SU-DHL-6 (cell line): ENCODE results near the gene APOL3.

Source experiments
- H2AFZ ChIP-seq: fragments of 200-600 bp; sonication (generic); 2 replicates; pipeline ENCODE4 v1.6.1; 2014; ENCODE audit warnings: low read depth, mild to moderate bottlenecking, moderate library complexity, mixed read lengths, antibody characterized with exemption, low read length; ENCODE audit not compliant: severe bottlenecking
- H3F3A ChIP-seq: fragments of 200-600 bp; shearing (Covaris generic); 2 replicates; pipeline ENCODE4 v1.6.0; 2016; ENCODE audit warnings: antibody characterized with exemption, mild to moderate bottlenecking; ENCODE audit not compliant: insufficient read depth
- H3K27ac ChIP-seq: fragments of 200-600 bp; sonication (generic); 2 replicates; pipeline ENCODE4 v1.5.1; 2016; ENCODE audit warnings: low read depth, mild to moderate bottlenecking, low read length, moderate library complexity, mixed read lengths
- H3K27me3 ChIP-seq: fragments of 200-600 bp; sonication (generic), shearing (Covaris generic); 2 replicates; pipeline ENCODE4 v1.6.0; 2014; ENCODE audit warnings: mild to moderate bottlenecking, low read length
- H3K36me3 ChIP-seq: fragments of 200-600 bp; sonication (generic); 2 replicates; pipeline ENCODE4 v1.6.1; 2014; ENCODE audit warnings: mild to moderate bottlenecking, low read length, mixed read lengths
- H3K4me2 ChIP-seq: fragments of 300-600, 200-600 bp; shearing (Covaris generic), sonication (generic); 2 replicates; pipeline ENCODE4 v1.6.0; 2014; ENCODE audit warnings: low read length, low read depth, mild to moderate bottlenecking; ENCODE audit not compliant: poor library complexity, severe bottlenecking
- H3K4me3 ChIP-seq: fragments of 200-600 bp; sonication (generic); 2 replicates; pipeline ENCODE4 v1.5.1; 2014; ENCODE audit warnings: antibody characterized with exemption, low read length, mild to moderate bottlenecking, mixed read lengths; ENCODE audit not compliant: insufficient read depth, poor library complexity, severe bottlenecking
- H3K79me2 ChIP-seq: fragments of 200-600 bp; sonication (generic); 2 replicates; pipeline ENCODE4 v1.6.1; 2014; ENCODE audit warnings: mild to moderate bottlenecking, low read length, moderate library complexity; ENCODE audit not compliant: insufficient read depth
- H3K9ac ChIP-seq: fragments of 200-600 bp; sonication (generic); 2 replicates; pipeline ENCODE4 v1.7.0; 2014; ENCODE audit warnings: mild to moderate bottlenecking, low read length
- H3K9me2 ChIP-seq: fragments of 200-600 bp; sonication (generic); replicated peaks from 2 replicates; pipeline ENCODE4 v1.6.1; 2014; ENCODE audit warnings: low read length; ENCODE audit not compliant: insufficient read depth
- H3K9me3 ChIP-seq: fragments of 200-600 bp; sonication (generic); 2 replicates; pipeline ENCODE4 v1.6.1; 2014; ENCODE audit warnings: low read length, mixed read lengths; ENCODE audit not compliant: insufficient read depth
- H4K20me1 ChIP-seq: fragments of 200-600 bp; sonication (generic); 2 replicates; pipeline ENCODE4 v1.6.1; 2014; ENCODE audit warnings: low read depth, mild to moderate bottlenecking, antibody characterized with exemption, low read length, moderate library complexity, mixed read lengths
- CTCF ChIP-seq: fragments of 200-600 bp; sonication (generic); IDR thresholded peaks from one replicate; pipeline ENCODE4 v1.5.1; 2017; ENCODE audit warnings: antibody characterized with exemption, mild to moderate bottlenecking, low read length, moderate library complexity; ENCODE audit not compliant: insufficient read depth, poor library complexity, severe bottlenecking
- EZH2phosphoT487 ChIP-seq: fragments of 200-600 bp; sonication (generic), shearing (Covaris generic); conservative IDR thresholded peaks from 2 replicates; pipeline ENCODE4 v1.6.1; 2018; ENCODE audit warnings: mild to moderate bottlenecking, antibody characterized with exemption, low read length, moderate library complexity, mixed read lengths

Gene APOL3

DNA sequence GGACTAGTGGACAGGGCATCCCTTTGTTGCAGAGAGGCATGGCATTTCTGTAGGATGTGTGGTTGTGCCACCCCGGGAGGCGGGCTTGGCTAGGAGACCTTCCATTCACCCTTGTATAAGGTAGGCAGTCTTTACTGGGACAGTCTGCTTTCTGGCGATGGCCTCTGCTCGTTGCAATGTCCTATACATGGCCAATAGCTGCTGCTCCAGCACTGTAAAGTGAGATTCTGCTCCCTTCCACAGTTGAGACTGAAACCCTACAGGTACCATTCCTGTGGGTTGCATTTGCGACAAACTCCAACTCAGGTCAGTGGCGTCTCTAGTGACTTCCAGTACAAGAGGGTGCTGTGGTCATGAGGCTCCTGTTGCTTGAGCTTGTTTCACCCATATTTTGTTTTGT, 20.4 kb upstream of the APOL3 start:
- H3K9ac ChIP-seq, result no peak overlapping the region
- H3K9me3 ChIP-seq, result no peaks in the 10 kb centered on the region
- no peak overlapping the region for H3K4me3 ChIP-seq
- H3F3A ChIP-seq, result no peaks in the 10 kb centered on the region
- no peak overlapping the region for H2AFZ ChIP-seq
- H3K36me3 ChIP-seq, result no peaks in the 10 kb centered on the region
- no peaks in the 10 kb centered on the region for H4K20me1 ChIP-seq
- H3K9me2 ChIP-seq, result no peaks in the 10 kb centered on the region
- no peak overlapping the region for H3K27ac ChIP-seq
- no peak overlapping the region for H3K4me2 ChIP-seq
- TF ChIP-seq CTCF (no peak), EZH2phosphoT487 (no peak)
- H3K79me2 ChIP-seq, result no peaks in the 10 kb centered on the region
- H3K27me3 ChIP-seq, result no peaks in the 10 kb centered on the region

DNA sequence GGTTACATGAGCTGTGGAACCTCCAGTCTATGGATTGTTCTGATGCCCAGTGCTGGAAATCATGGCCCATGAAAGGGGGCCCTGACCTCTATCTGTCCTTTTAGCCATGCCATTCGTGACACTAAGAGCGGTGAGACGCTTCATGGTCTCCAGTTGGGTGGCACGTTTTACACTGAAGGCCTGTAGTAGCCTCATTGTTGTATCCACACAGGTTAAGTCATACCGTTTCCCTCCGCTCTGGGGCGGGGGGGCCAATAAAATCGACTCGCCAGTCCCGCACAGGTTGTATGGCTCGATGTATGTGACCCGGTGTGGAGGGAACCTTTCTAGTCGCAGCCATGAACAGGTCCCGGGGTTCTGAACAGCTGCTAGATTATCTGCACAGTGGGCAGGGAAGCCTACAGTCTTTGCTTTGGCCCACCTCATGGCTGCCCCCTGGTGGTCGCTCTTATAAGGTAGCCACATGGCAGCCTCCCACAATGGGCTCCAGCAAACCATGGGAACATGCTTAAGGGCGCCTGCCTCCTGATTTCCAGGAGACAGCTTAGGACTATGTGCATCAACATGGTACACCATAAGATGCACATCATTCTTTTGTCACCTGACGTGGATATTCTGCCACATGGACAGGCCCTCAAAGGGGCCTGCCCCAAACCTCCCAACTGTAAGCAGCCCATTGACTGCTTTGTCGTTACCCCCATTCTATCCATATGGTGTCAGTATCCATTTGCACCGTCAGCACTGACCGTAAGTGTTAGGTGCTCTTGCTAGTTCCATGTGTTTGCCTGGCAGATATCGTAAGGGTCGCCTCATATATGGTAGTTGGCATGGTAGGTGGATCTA, 19.7 kb upstream of the APOL3 start:
- Histone ChIP-seq H3K9ac (no peak overlapping the region), H3K79me2 (no peaks in the 10 kb centered on the region), H2AFZ (no peak overlapping the region), H3K36me3 (no peaks in the 10 kb centered on the region), H4K20me1 (no peaks in the 10 kb centered on the region), H3K4me2 (no peak overlapping the region), H3K27me3 (no peaks in the 10 kb centered on the region), H3F3A (no peaks in the 10 kb centered on the region), H3K4me3 (no peak overlapping the region), H3K9me3 (no peaks in the 10 kb centered on the region), H3K9me2 (no peaks in the 10 kb centered on the region), H3K27ac (no peak overlapping the region)
- TF ChIP-seq CTCF (peak; percentile 62), EZH2phosphoT487 (no peak)

- no peaks in the 10 kb centered on the region for H3K9me2 ChIP-seq
- TF ChIP-seq EZH2phosphoT487 (no peak), CTCF (no peak)
These were observed 16.6 kb upstream of the APOL3 start for GRCh38 chr22:36177160-36177559.

More at GRCh38 chr22:36177160-36177559, 16.6 kb upstream of the APOL3 start:
- Histone ChIP-seq H4K20me1 (no peaks in the 10 kb centered on the region), H3K27me3 (no peaks in the 10 kb centered on the region), H3K27ac (no peak overlapping the region), H3K79me2 (no peaks in the 10 kb centered on the region), H3K4me3 (no peak overlapping the region), H3K9me3 (no peaks in the 10 kb centered on the region), H3K36me3 (no peaks in the 10 kb centered on the region), H3K4me2 (no peak overlapping the region), H2AFZ (no peak overlapping the region), H3F3A (no peaks in the 10 kb centered on the region), H3K9ac (no peak overlapping the region)
